Liver (tissue), 9 donors: Measurements from ENCODE around the gene FAM3A. TPM values are rescaled to one million over a fixed set of nuclear protein-coding genes. Genes with fewer than 3 reads are reported as not detected.

ENCODE experiments used
- DNase-seq: peaks from one replicate; pipeline ENCODE4 v3.0.0-alpha.2; 2017; ENCODE audit warnings: low spot score
- H3K27ac ChIP-seq, 2 donors: one replicate each; pipeline ENCODE4 v1.7.0; 2013; ENCODE audit warnings: inconsistent platforms in 2 of 2, low read length in 2 of 2, control low read depth in 1 of 2, low read depth in 1 of 2, mild to moderate bottlenecking in 1 of 2
- H3K27me3 ChIP-seq, 4 donors: one replicate each; pipeline versions ENCODE4 v1.6.1 to v1.7.0; 2013; ENCODE audit warnings: low read length in 3 of 4, inconsistent platforms in 1 of 4, mild to moderate bottlenecking in 1 of 4, moderate library complexity in 1 of 4; ENCODE audit not compliant: control insufficient read depth in 4 of 4, insufficient read depth in 4 of 4
- H3K36me3 ChIP-seq, 4 donors: one replicate each; pipeline versions ENCODE4 v1.6.1 to v1.7.0; 2013; ENCODE audit warnings: low read length in 3 of 4, mild to moderate bottlenecking in 3 of 4, low read depth in 1 of 4, moderate library complexity in 1 of 4; ENCODE audit not compliant: control insufficient read depth in 4 of 4, insufficient read depth in 3 of 4
- H3K4me1 ChIP-seq, 4 donors: one replicate each; pipeline versions ENCODE4 v1.6.1 to v1.7.0; 2013; ENCODE audit warnings: low read length in 3 of 4, mild to moderate bottlenecking in 3 of 4, moderate library complexity in 1 of 4; ENCODE audit not compliant: control insufficient read depth in 4 of 4, insufficient read depth in 4 of 4
- H3K4me3 ChIP-seq, 3 donors: one replicate each; pipeline versions ENCODE4 v1.6.1 to v1.7.0; 2013; ENCODE audit warnings: low read length in 3 of 3, control low read depth in 1 of 3, low read depth in 1 of 3, mild to moderate bottlenecking in 1 of 3
- H3K9ac ChIP-seq, 2 donors: one replicate each; pipeline ENCODE4 v1.7.0; 2013; ENCODE audit warnings: low read length in 2 of 2, mild to moderate bottlenecking in 2 of 2, moderate library complexity in 2 of 2, control low read depth in 1 of 2, low read depth in 1 of 2
- H3K9me3 ChIP-seq, 4 donors: one replicate each; pipeline versions ENCODE4 v1.6.1 to v1.7.0; 2013; ENCODE audit warnings: low read length in 3 of 4; ENCODE audit not compliant: control insufficient read depth in 4 of 4
- CTCF ChIP-seq: fragments of 150-350 bp; IDR thresholded peaks from 2 replicates; pipeline ENCODE4 v1.5.1; 2017; ENCODE audit warnings: improper control_type of control experiment, low read depth, low read length; ENCODE audit not compliant: missing input control
- EGR1 ChIP-seq, 2 donors: IDR thresholded peaks; 2 replicates each; pipeline ENCODE4 v1.6.1; 2016 to 2018; ENCODE audit warnings: antibody characterized with exemption in 2 of 2, low read depth in 2 of 2
- FOXA1 ChIP-seq: IDR thresholded peaks from 2 replicates; pipeline ENCODE4 v1.6.1; 2016; ENCODE audit warnings: antibody characterized with exemption
- FOXA2 ChIP-seq: IDR thresholded peaks from 2 replicates; pipeline ENCODE4 v1.6.1; 2016; ENCODE audit warnings: antibody characterized with exemption
- GABPA ChIP-seq, 2 donors: IDR thresholded peaks in 1 of 2; conservative IDR thresholded peaks in 1 of 2; 2 replicates each; pipeline ENCODE4 v1.6.1; 2016; ENCODE audit warnings: antibody characterized with exemption in 2 of 2, mild to moderate bottlenecking in 1 of 2, moderate library complexity in 1 of 2
- HNF4A ChIP-seq, 2 donors: conservative IDR thresholded peaks; 2 replicates each; pipeline ENCODE4 v1.6.1; 2016; ENCODE audit warnings: antibody characterized with exemption in 2 of 2, mild to moderate bottlenecking in 2 of 2
- HNF4G ChIP-seq: IDR thresholded peaks from 2 replicates; pipeline ENCODE4 v1.6.1; 2016; ENCODE audit warnings: antibody characterized with exemption
- JUND ChIP-seq, 2 donors: IDR thresholded peaks; 2 replicates each; pipeline ENCODE4 v1.6.1; 2016; ENCODE audit warnings: antibody characterized with exemption in 2 of 2
- MAX ChIP-seq: IDR thresholded peaks from 2 replicates; pipeline ENCODE4 v1.6.1; 2016; ENCODE audit warnings: antibody characterized with exemption
- NR2F2 ChIP-seq: IDR thresholded peaks from 2 replicates; pipeline ENCODE4 v1.6.1; 2016; ENCODE audit warnings: antibody characterized with exemption
- RAD21 ChIP-seq, 2 donors: IDR thresholded peaks; 2 replicates each; pipeline ENCODE4 v1.6.1; 2016; ENCODE audit warnings: antibody characterized with exemption in 2 of 2, mild to moderate bottlenecking in 2 of 2
- RXRA ChIP-seq, 2 donors: IDR thresholded peaks; 2 replicates each; pipeline ENCODE4 v1.6.1; 2017 to 2018; ENCODE audit warnings: antibody characterized with exemption in 2 of 2, mild to moderate bottlenecking in 1 of 2
- SP1 ChIP-seq: IDR thresholded peaks from 2 replicates; pipeline ENCODE4 v1.6.1; 2018; ENCODE audit warnings: antibody characterized with exemption, mild to moderate bottlenecking
- TAF1 ChIP-seq: conservative IDR thresholded peaks from 2 replicates; pipeline ENCODE4 v1.6.1; 2016; ENCODE audit warnings: antibody characterized with exemption, mild to moderate bottlenecking
- YY1 ChIP-seq: IDR thresholded peaks from 2 replicates; pipeline ENCODE4 v1.6.1; 2016; ENCODE audit warnings: antibody characterized with exemption, mild to moderate bottlenecking
- ZBTB33 ChIP-seq: IDR thresholded peaks from 2 replicates; pipeline ENCODE4 v1.6.1; 2016; ENCODE audit warnings: antibody characterized with exemption
- WGBS: extraction: QIAGEN DNeasy Blood & Tissue Kit; methylation state at CpG from one replicate; pipeline ENCODE4 v1.1.7; 2013; 5-methylcytosine and 5-hydroxymethylcytosine counted together
- polyA plus RNA-seq, 2 donors: library from polyadenylated mRNA; stranded (reverse) in 1 of 2; unstranded in 1 of 2; fragments of 200-250 nt in 1 of 2; fragments of >200 nt in 1 of 2; fragmentation: Nextera tagmentation in 1 of 2; extraction: Ambion mirVana in 1 of 2; gene quantifications; one replicate each; pipeline versions ENCODE4 v1.2.1 to v1.2.3, GENCODE V29; 2013 to 2015
- total RNA-seq, 2 donors: library from RNA; depleted of rRNA; stranded (reverse); fragments of >200 nt; gene quantifications; one replicate each; pipeline ENCODE4 v1.2.3, GENCODE V29; 2014
- TF ChIP-seq, protein P1 (sequence below): IDR thresholded peaks from 2 replicates; pipeline ENCODE4 v1.6.1; 2016; ENCODE audit warnings: antibody characterized with exemption, mild to moderate bottlenecking
- TF ChIP-seq, protein P2 (sequence below): IDR thresholded peaks from 2 replicates; pipeline ENCODE4 v1.6.1; 2016; ENCODE audit warnings: antibody characterized with exemption
- donor health status: healthy.
- donor health status: healthy.
- donor health status: healthy.
- donor health status: healthy.
- donor health status: healthy.

The FAM3A gene
- total and polyA plus RNA-seq, 4 donors: 11.6 to 36.3 (median 34.2) TPM

DNA sequence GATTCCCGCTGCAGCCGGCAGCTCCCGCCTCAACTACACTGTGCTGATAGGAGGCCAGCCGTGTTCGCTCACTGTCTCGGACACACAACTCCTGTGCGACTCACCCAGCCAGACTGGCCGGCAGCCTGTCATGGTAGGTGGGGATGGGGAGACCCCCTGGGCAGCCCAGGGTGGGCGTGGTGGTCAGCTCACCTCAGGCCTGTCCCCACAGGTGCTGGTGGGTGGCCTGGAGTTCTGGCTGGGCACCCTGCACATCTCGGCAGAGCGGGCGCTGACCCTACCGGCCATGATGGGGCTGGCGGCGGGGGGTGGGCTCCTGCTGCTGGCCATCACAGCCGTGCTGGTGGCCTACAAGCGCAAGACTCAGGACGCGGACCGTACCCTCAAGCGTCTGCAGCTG is 48.5 kb downstream of the FAM3A start:
- Histone ChIP-seq H3K9ac (no peak overlapping the region), H3K27me3 (no peaks in the 10 kb centered on the region), H3K4me1 (no peaks in the 10 kb centered on the region), H3K9me3 (no peaks in the 10 kb centered on the region), H3K36me3 (peaks cover 0 to 2% (median 0%) of the 10 kb centered on the region in 4 donors), H3K4me3 (no peak overlapping the region), H3K27ac (no peak overlapping the region)
- DNase-seq: no peak
- 98% methylated on average over 21 of the region's 21 CpGs for WGBS
- TF ChIP-seq MAX (no peak), SP1 (no peak), FOXA2 (no peak), RXRA (IDR thresholded peaks at IDR 0.05) (no peak)
- TF ChIP-seq, protein P1, sequence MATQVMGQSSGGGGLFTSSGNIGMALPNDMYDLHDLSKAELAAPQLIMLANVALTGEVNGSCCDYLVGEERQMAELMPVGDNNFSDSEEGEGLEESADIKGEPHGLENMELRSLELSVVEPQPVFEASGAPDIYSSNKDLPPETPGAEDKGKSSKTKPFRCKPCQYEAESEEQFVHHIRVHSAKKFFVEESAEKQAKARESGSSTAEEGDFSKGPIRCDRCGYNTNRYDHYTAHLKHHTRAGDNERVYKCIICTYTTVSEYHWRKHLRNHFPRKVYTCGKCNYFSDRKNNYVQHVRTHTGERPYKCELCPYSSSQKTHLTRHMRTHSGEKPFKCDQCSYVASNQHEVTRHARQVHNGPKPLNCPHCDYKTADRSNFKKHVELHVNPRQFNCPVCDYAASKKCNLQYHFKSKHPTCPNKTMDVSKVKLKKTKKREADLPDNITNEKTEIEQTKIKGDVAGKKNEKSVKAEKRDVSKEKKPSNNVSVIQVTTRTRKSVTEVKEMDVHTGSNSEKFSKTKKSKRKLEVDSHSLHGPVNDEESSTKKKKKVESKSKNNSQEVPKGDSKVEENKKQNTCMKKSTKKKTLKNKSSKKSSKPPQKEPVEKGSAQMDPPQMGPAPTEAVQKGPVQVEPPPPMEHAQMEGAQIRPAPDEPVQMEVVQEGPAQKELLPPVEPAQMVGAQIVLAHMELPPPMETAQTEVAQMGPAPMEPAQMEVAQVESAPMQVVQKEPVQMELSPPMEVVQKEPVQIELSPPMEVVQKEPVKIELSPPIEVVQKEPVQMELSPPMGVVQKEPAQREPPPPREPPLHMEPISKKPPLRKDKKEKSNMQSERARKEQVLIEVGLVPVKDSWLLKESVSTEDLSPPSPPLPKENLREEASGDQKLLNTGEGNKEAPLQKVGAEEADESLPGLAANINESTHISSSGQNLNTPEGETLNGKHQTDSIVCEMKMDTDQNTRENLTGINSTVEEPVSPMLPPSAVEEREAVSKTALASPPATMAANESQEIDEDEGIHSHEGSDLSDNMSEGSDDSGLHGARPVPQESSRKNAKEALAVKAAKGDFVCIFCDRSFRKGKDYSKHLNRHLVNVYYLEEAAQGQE: no peak

DNA sequence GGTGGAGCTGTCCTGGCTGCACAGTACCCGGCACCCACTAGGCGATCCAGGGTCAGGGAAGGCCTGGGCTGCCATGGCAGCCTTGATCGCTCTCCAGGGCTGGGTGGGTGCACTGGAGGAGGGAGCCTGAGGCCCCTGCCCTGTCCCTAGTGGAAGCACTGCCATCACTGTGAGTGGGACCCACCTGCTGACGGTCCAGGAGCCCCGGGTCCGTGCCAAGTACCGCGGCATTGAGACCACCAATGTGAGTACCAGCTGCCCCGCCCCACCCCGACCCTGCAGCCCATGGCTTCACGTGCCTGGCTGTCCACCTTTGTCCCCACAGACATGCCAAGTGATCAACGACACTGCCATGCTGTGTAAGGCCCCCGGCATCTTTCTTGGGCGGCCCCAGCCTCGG is 49.1 kb downstream of the FAM3A start:
- Histone ChIP-seq H3K9me3 (no peaks in the 10 kb centered on the region), H3K4me1 (no peaks in the 10 kb centered on the region), H3K4me3 (no peak overlapping the region), H3K27me3 (no peaks in the 10 kb centered on the region), H3K36me3 (peaks cover 0 to 2% (median 0%) of the 10 kb centered on the region in 4 donors), H3K27ac (no peak overlapping the region), H3K9ac (no peak overlapping the region)
- no peak for TF ChIP-seq HNF4A (conservative IDR thresholded peaks at IDR 0.05)
- TF ChIP-seq TAF1: no peak
- TF ChIP-seq EGR1 (IDR thresholded peaks at IDR 0.05; ENCODE audit: low read depth in 2 of 2): no peak
- TF ChIP-seq YY1: no peak
- no peak for TF ChIP-seq NR2F2
- TF ChIP-seq RXRA (IDR thresholded peaks at IDR 0.05): no peak
- TF ChIP-seq HNF4G: no peak
- no peak for TF ChIP-seq FOXA1
- TF ChIP-seq FOXA2: no peak
- WGBS: 96% methylated on average over 15 of the region's 15 CpGs
- no peak for DNase-seq

DNA sequence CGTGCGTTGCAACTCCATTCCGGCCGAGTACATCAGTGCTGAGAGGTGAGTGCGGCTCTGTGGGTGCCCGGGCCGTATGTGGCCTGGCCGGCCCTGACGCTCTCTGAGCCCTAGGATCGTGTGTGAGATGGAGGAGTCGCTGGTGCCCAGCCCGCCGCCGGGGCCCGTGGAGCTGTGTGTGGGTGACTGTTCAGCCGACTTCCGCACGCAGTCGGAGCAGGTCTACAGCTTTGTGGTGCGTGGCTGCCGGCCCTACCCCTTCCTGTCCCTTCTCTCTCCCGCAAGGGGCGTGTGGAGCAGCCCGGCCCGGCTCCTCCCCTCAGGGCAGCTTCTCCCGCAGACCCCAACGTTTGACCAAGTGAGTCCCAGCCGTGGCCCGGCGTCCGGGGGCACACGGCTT is 50.0 kb downstream of the FAM3A start:
- no peak overlapping the region for H3K9ac ChIP-seq
- no peak overlapping the region for H3K4me3 ChIP-seq
- DNase-seq: no peak
- H3K27ac ChIP-seq: no peak overlapping the region
- H3K27me3 ChIP-seq: no peaks in the 10 kb centered on the region
- H3K4me1 ChIP-seq: no peaks in the 10 kb centered on the region
- H3K9me3 ChIP-seq: no peaks in the 10 kb centered on the region
- 94% methylated on average over 32 of the region's 32 CpGs for WGBS
- H3K36me3 ChIP-seq: peaks cover 0 to 2% (median 0%) of the 10 kb centered on the region in 4 donors
- TF ChIP-seq FOXA1 (no peak), ZBTB33 (no peak), YY1 (no peak), EGR1 (IDR thresholded peaks at IDR 0.05; ENCODE audit: low read depth in 2 of 2) (no peak), CTCF (no peak), GABPA (IDR thresholded peaks at IDR 0.05 in 1 of 2, conservative IDR thresholded peaks at IDR 0.05 in 1 of 2) (no peak), FOXA2 (no peak), MAX (no peak), HNF4G (no peak), RAD21 (IDR thresholded peaks at IDR 0.05) (no peak), JUND (IDR thresholded peaks at IDR 0.05) (no peak), SP1 (no peak), HNF4A (conservative IDR thresholded peaks at IDR 0.05) (no peak), RXRA (IDR thresholded peaks at IDR 0.05) (no peak)
- TF ChIP-seq, protein P2, sequence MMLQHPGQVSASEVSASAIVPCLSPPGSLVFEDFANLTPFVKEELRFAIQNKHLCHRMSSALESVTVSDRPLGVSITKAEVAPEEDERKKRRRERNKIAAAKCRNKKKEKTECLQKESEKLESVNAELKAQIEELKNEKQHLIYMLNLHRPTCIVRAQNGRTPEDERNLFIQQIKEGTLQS: no peak
